Suprapubic skin (tissue), 3 donors: ENCODE measurements around the gene TENT4B.

ENCODE experiments used
- POLR2A ChIP-seq, 2 donors: fragments of 450-650 bp; IDR thresholded peaks; one replicate each; pipeline ENCODE4 v1.6.1; 2017; ENCODE audit warnings: antibody characterized with exemption in 2 of 2, mild to moderate bottlenecking in 2 of 2, moderate library complexity in 2 of 2
- TF ChIP-seq, protein P1 (sequence below), 2 donors: fragments of 200-600 bp in 1 of 2; fragments of 450-650 bp in 1 of 2; sonication (generic) in 1 of 2; IDR thresholded peaks; one replicate each; pipeline ENCODE4 v1.5.1; 2016 to 2019; ENCODE audit warnings: antibody characterized with exemption in 2 of 2, mild to moderate bottlenecking in 1 of 2, moderate library complexity in 1 of 2

DNA sequence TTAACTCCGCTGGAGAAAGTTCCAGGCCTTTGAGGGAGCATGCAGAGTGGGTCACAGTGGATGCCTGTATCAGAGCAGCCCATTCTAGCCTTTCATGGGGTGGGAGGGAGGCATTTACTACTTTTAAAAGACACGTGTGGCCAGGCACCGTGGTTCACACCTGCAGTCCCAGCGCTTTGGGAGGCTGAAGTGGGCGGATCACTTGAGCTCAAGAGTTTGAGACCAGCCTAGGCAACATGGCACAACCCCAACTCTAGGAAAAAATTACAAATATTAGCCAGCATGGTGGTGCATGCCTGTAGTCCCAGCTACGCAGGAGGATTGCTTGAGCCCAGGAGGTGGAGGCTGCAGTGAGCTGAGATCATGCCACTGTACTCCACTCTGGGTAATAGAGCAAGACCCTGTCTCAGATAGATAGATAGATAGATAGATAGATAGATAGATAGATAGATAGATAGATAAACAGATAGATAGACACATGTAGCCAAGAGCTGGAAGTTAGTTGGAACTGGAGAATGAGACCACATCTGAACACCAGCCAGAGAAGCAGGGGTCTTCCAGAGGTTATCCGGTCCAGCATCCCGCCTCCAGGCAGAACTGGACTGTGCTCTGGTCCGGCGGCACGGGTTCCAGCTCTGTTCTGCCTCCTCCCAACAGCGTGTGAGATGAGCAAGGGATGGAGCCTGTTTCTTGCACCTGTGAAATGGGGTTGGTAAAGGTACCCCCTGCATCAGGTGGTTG is 116.8 kb downstream of the TENT4B start:
- no peak for TF ChIP-seq POLR2A (IDR thresholded peaks at IDR 0.05)
- TF ChIP-seq, protein P1, sequence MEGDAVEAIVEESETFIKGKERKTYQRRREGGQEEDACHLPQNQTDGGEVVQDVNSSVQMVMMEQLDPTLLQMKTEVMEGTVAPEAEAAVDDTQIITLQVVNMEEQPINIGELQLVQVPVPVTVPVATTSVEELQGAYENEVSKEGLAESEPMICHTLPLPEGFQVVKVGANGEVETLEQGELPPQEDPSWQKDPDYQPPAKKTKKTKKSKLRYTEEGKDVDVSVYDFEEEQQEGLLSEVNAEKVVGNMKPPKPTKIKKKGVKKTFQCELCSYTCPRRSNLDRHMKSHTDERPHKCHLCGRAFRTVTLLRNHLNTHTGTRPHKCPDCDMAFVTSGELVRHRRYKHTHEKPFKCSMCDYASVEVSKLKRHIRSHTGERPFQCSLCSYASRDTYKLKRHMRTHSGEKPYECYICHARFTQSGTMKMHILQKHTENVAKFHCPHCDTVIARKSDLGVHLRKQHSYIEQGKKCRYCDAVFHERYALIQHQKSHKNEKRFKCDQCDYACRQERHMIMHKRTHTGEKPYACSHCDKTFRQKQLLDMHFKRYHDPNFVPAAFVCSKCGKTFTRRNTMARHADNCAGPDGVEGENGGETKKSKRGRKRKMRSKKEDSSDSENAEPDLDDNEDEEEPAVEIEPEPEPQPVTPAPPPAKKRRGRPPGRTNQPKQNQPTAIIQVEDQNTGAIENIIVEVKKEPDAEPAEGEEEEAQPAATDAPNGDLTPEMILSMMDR (IDR thresholded peaks at IDR 0.05), result no peak
